Stimulated activated effector memory CD8-positive, alpha-beta T cell treated with anti-CD3 and anti-CD28 coated beads, Interleukin-12 subunit alpha, Interleukin-12 subunit beta, amount 100 ng/mL, for 72 hours (primary cell): Measurements from ENCODE around the gene GSN.
A peak's percentile ranks its signal among the peaks of the same experiment; 100 is the strongest.

ENCODE experiments used
- ATAC-seq: fragments of 150-1000 bp; cut with Tn5 transposase; 2 replicates; pipeline ENCODE4 v1.10.0; 2021
- DNase-seq, 2 donors: peaks; one replicate each; pipeline ENCODE4 v3.0.0; 2021 to 2022; ENCODE audit warnings: low spot score in 2 of 2
- H3K27ac Mint-ChIP-seq: one replicate; pipeline ENCODE4 v1.8.0; 2022; ENCODE audit warnings: mild to moderate bottlenecking, mixed read lengths
- H3K36me3 Mint-ChIP-seq: one replicate; pipeline ENCODE4 v1.8.0; 2022; ENCODE audit warnings: mild to moderate bottlenecking, mixed read lengths
- H3K4me1 Mint-ChIP-seq: one replicate; pipeline ENCODE4 v1.8.0; 2022; ENCODE audit warnings: mixed read lengths
- H3K4me3 Mint-ChIP-seq: one replicate; pipeline ENCODE4 v1.8.0; 2022; ENCODE audit warnings: mild to moderate bottlenecking, mixed read lengths
- H3K9me3 Mint-ChIP-seq: one replicate; pipeline ENCODE4 v1.8.0; 2022; ENCODE audit warnings: mixed read lengths

Gene GSN

DNA sequence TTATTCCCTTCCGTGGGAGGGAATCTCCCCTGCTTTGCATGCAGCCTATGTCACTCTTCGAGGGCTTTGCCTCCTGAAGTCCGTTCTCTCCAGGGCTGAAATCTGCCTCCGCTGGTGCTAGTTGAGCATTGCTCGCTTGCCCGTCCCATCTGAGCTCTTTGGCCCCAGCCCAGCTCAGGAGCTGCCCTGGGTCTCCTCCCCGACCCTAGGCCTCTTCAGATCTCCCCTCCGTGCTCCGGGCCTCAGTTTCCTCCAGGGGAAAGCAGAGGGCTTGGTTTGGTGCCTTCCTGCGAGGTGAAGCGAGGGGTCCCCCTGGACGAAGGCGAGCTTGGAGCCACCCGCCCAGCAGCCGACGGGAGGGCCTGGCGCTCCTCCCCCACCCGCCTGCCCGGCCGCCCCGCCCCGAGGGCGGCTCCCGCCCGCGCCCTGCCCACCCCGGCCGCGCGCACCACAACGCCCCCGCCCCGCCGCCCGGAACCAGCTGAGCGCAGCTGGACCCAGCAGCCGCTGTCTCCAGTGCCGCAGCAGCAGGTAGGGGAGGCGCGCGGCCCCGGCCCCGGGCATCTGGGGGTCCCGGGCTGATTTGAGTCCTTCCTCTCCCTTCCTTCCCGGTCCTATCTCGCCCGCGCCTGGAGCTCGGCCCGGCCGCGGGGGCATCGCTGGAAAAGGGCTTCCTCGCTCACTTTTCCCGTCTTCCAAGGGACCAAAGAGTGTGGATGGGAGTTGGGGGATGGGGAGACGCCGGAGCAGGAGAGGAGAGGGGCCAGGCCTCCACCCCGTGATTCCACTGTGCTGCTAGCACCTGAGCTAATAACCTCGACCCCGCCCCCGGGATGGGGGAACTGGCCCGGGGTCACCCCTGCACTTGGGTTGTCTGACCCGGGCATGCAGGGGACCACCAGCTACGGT, at the start of gene GSN:
GSN (plus strand) TSS at position 474 of the 909 bp plus-strand sequence. CDS start 33,810 bp downstream, outside the sequence.
- H3K9me3 Mint-ChIP-seq: no peaks in the 10 kb centered on the region
- peak within 1 kb of the TSS; percentile 72 for H3K4me3 Mint-ChIP-seq
- H3K36me3 Mint-ChIP-seq: no peaks in the 10 kb centered on the region
- H3K4me1 Mint-ChIP-seq: peaks cover 26% of the 10 kb centered on the region
- H3K27ac Mint-ChIP-seq: peak within 1 kb of the TSS; percentile 64
- peak; percentile 84 for ATAC-seq
- DNase-seq: peak; percentile 38 to 65

GRCh38 chr9:121218357-121219027, 49.5 kb upstream of the GSN start:
- peaks cover 24% of the 10 kb centered on the region for H3K4me1 Mint-ChIP-seq
- no peak for DNase-seq

GRCh38 chr9:121219530-121219929, 48.4 kb upstream of the GSN start:
- Mint-ChIP-seq H3K4me1 (peaks cover 24% of the 10 kb centered on the region), H3K36me3 (peaks cover 6% of the 10 kb centered on the region), H3K27ac (no peak overlapping the region), H3K4me3 (no peak overlapping the region), H3K9me3 (no peaks in the 10 kb centered on the region)
- ATAC-seq (no peak), DNase-seq (no peak)

More at GRCh38 chr9:121218357-121219027, 49.5 kb upstream of the GSN start:
- no peaks in the 10 kb centered on the region for H3K9me3 Mint-ChIP-seq
- H3K4me3 Mint-ChIP-seq: no peak overlapping the region
- no peak for ATAC-seq
- H3K27ac Mint-ChIP-seq: no peak overlapping the region
- peaks cover 6% of the 10 kb centered on the region for H3K36me3 Mint-ChIP-seq

- no peak for ATAC-seq
Measured at GRCh38 chr9:121220996-121221663, 46.8 kb upstream of the GSN start.

GRCh38 chr9:121221664-121222055, 46.3 kb upstream of the GSN start:
- ATAC-seq: no peak
- Mint-ChIP-seq H3K27ac (no peak overlapping the region), H3K4me3 (no peak overlapping the region), H3K4me1 (peaks cover 24% of the 10 kb centered on the region), H3K9me3 (no peaks in the 10 kb centered on the region), H3K36me3 (peaks cover under 1% of the 10 kb centered on the region)
- no peak for DNase-seq

More at GRCh38 chr9:121220996-121221663, 46.8 kb upstream of the GSN start:
- DNase-seq: no peak
- Mint-ChIP-seq H3K4me1 (peaks cover 24% of the 10 kb centered on the region), H3K9me3 (no peaks in the 10 kb centered on the region), H3K4me3 (no peak overlapping the region), H3K27ac (no peak overlapping the region), H3K36me3 (peaks cover 6% of the 10 kb centered on the region)

GRCh38 chr9:121222524-121223171, 45.3 kb upstream of the GSN start:
- ATAC-seq (no peak), DNase-seq (no peak)
- H3K27ac Mint-ChIP-seq: no peak overlapping the region
- no peak overlapping the region for H3K4me3 Mint-ChIP-seq
- H3K9me3 Mint-ChIP-seq: no peaks in the 10 kb centered on the region
- peaks cover 22% of the 10 kb centered on the region for H3K4me1 Mint-ChIP-seq
- H3K36me3 Mint-ChIP-seq: no peaks in the 10 kb centered on the region

DNA sequence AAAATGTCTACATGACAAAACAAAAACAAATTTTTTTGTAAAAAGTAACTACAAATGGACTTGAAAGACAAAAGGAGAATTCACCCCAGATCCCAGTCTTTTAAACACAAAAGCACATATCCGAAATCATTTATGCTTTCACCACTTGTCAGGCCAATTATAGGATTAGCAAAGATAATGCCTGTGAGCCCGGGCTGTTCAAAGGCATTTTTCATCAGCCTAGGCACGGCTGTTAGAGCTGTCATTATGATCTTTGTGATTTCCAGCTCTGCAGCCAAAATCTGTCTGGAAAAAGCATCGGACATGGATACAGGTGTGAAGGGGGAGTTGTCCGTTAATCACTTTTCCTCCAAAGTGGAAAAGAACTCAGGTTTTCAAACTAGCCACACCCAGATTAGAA, 42.7 kb upstream of the GSN start:
- no peak overlapping the region for H3K4me3 Mint-ChIP-seq
- peaks cover 10% of the 10 kb centered on the region for H3K4me1 Mint-ChIP-seq
- DNase-seq (no peak), ATAC-seq (no peak)
- H3K27ac Mint-ChIP-seq: no peak overlapping the region
- H3K9me3 Mint-ChIP-seq: no peaks in the 10 kb centered on the region
- no peaks in the 10 kb centered on the region for H3K36me3 Mint-ChIP-seq

GRCh38 chr9:121226175-121226574, 41.8 kb upstream of the GSN start:
- peaks cover 3% of the 10 kb centered on the region for H3K36me3 Mint-ChIP-seq
- no peaks in the 10 kb centered on the region for H3K9me3 Mint-ChIP-seq
- DNase-seq (no peak), ATAC-seq (no peak)
- H3K27ac Mint-ChIP-seq: no peak overlapping the region
- no peak overlapping the region for H3K4me3 Mint-ChIP-seq
- H3K4me1 Mint-ChIP-seq: peaks cover 8% of the 10 kb centered on the region

GRCh38 chr9:121227862-121228261, 40.1 kb upstream of the GSN start:
- Mint-ChIP-seq H3K36me3 (peaks cover 11% of the 10 kb centered on the region), H3K9me3 (no peaks in the 10 kb centered on the region), H3K4me1 (peaks cover 4% of the 10 kb centered on the region), H3K27ac (no peak overlapping the region), H3K4me3 (no peak overlapping the region)
- DNase-seq (no peak), ATAC-seq (no peak)

DNA sequence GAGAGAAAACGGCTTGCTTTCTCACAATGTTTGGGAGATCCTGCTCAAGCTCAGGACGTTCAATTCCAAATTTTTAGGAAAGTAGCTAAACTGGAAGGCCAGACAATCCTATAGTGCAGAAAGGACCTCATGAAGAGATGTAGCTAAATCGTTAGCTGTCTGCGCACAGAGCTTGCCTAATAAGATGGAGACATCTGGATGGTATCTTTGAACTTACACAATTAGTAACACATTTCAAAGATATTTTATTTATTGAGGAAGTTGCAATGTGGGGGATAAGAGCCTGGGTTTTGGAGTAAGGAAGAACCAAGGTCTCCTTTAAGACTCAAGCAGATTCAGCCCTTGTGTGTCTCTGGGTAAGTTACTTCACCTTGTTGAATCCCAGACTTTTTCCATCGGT, 37.7 kb upstream of the GSN start:
- no peak overlapping the region for H3K27ac Mint-ChIP-seq
- DNase-seq (no peak), ATAC-seq (no peak)
- no peaks in the 10 kb centered on the region for H3K4me1 Mint-ChIP-seq
- H3K4me3 Mint-ChIP-seq: no peak overlapping the region
- peaks cover 11% of the 10 kb centered on the region for H3K36me3 Mint-ChIP-seq
- H3K9me3 Mint-ChIP-seq: no peaks in the 10 kb centered on the region

- DNase-seq (no peak), ATAC-seq (no peak)
- H3K36me3 Mint-ChIP-seq: peaks cover 11% of the 10 kb centered on the region
- no peaks in the 10 kb centered on the region for H3K9me3 Mint-ChIP-seq
- no peak overlapping the region for H3K4me3 Mint-ChIP-seq
- H3K4me1 Mint-ChIP-seq: no peaks in the 10 kb centered on the region
- no peak overlapping the region for H3K27ac Mint-ChIP-seq
Measured at GRCh38 chr9:121232251-121232650, 35.7 kb upstream of the GSN start.

- Mint-ChIP-seq H3K36me3 (peaks cover 11% of the 10 kb centered on the region), H3K4me1 (no peaks in the 10 kb centered on the region), H3K4me3 (no peak overlapping the region), H3K27ac (no peak overlapping the region), H3K9me3 (no peaks in the 10 kb centered on the region)
- ATAC-seq: no peak
- no peak for DNase-seq
Measured at GRCh38 chr9:121233906-121234831, 33.8 kb upstream of the GSN start.

DNA sequence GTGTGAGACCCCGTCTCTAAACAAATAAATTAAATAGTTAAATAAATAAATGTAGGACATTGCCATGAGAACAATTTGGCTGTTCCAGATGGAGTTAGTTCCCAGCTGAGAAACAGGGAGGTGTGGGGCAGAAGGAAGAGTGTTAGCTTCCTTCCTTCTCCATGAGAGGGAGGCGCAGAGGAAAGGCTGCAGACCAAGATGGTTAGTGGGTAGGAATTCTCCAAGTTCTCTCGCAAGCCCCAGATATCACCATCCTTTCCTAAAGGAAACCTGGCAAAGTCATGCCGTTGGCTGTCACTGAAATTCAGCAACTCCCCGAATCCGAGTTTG, 33.2 kb upstream of the GSN start:
- ATAC-seq: no peak
- H3K4me1 Mint-ChIP-seq: no peaks in the 10 kb centered on the region
- no peak for DNase-seq
- no peak overlapping the region for H3K4me3 Mint-ChIP-seq
- no peaks in the 10 kb centered on the region for H3K9me3 Mint-ChIP-seq
- H3K27ac Mint-ChIP-seq: no peak overlapping the region
- peaks cover 11% of the 10 kb centered on the region for H3K36me3 Mint-ChIP-seq

DNA sequence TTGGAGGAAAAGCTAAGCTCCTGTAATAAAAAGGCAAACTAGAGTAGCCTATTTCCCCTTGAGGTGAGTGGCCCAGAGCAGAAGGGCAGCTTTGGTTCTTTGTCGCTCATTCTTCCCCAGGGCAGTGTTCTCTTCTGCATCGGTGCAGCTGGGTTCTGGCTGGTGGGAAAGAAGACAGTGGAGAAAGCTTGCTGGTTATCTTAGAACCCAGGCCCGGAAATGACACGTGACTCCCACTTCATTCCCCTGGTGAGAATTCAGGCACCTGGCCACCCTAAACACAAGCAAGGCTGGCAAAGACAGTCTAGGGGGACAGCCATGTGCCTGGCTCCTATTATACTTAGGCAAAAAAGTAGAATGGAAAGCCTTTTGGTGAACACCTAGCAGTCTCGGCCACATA, 32.5 kb upstream of the GSN start:
- ATAC-seq (no peak), DNase-seq (no peak)

More for the DNA sequence above, 32.5 kb upstream of the GSN start:
- Mint-ChIP-seq H3K4me3 (no peak overlapping the region), H3K27ac (no peak overlapping the region), H3K4me1 (no peaks in the 10 kb centered on the region), H3K9me3 (no peaks in the 10 kb centered on the region), H3K36me3 (peaks cover 11% of the 10 kb centered on the region)
